B cell (primary cell): Measurements from ENCODE around the gene ARHGAP32. TPM values are rescaled to one million over a fixed set of nuclear protein-coding genes. Genes with fewer than 3 reads are reported as not detected.

Source experiments
- ATAC-seq: fragments of 200-7000 bp; cut with Tn5 transposase; one replicate; pipeline ENCODE4 v1.10.0; 2021; ENCODE audit warnings: low read depth, mild to moderate bottlenecking, moderate number of reproducible peaks, moderate library complexity
- CTCF ChIA-PET: fragments of 350-600 bp; sonication (Branson Sonifier 250); formaldehyde crosslinking; loops from one replicate; lab custom pipeline; 2021; ENCODE audit warnings: antibody characterized with exemption, inconsistent platforms; lab: Charles Lee
- POLR2A ChIA-PET: fragments of 350-600 bp; sonication (Branson Sonifier 250); formaldehyde crosslinking; loops from one replicate; lab custom pipeline; 2021; ENCODE audit warnings: antibody characterized with exemption; lab: Charles Lee
- DNase-seq: peaks from one replicate; pipeline ENCODE4 v3.0.0; 2013
- H2AFZ ChIP-seq: 2 replicates; pipeline ENCODE4 v1.6.1; 2012; ENCODE audit warnings: mild to moderate bottlenecking, low read depth, low read length; ENCODE audit not compliant: insufficient read depth, poor library complexity, severe bottlenecking
- H3K27ac ChIP-seq, 2 donors: 1 replicate in 1 of 2; 2 replicates in 1 of 2; pipeline ENCODE4 v1.5.1; 2012 to 2013; ENCODE audit warnings: low read length in 2 of 2, mild to moderate bottlenecking in 2 of 2, moderate library complexity in 1 of 2
- H3K27me3 ChIP-seq, 4 experiments: fragments of 200-600 bp in 1 of 4; sonication (generic) in 1 of 4; replicated peaks in 1 of 4; 1 replicate in 2 of 4; 2 replicates in 2 of 4; pipeline versions ENCODE4 v1.6.1 to v1.7.0; 2013 to 2016; ENCODE audit warnings: low read length in 3 of 4, mild to moderate bottlenecking in 2 of 4, mixed read lengths in 1 of 4, moderate library complexity in 1 of 4; ENCODE audit not compliant: insufficient read depth in 4 of 4, control insufficient read depth in 3 of 4; ENCODE audit errors: control extremely low read depth in 1 of 4
- H3K36me3 ChIP-seq, 2 experiments: replicated peaks in 1 of 2; 1 replicate in 1 of 2; 2 replicates in 1 of 2; pipeline versions ENCODE4 v1.6.1 to v1.7.1; 2013; ENCODE audit warnings: low read length in 1 of 2; ENCODE audit not compliant: insufficient read depth in 2 of 2, control insufficient read depth in 1 of 2; ENCODE audit errors: control extremely low read depth in 1 of 2, extremely low read depth in 1 of 2
- H3K4me1 ChIP-seq, 2 donors: fragments of 200-600 bp in 1 of 2; sonication (generic) in 1 of 2; 1 replicate in 1 of 2; 2 replicates in 1 of 2; pipeline versions ENCODE4 v1.5.1 to v1.6.1; 2013 to 2017; ENCODE audit warnings: low read length in 2 of 2; ENCODE audit not compliant: control insufficient read depth in 2 of 2, insufficient read depth in 2 of 2
- H3K4me2 ChIP-seq: replicated peaks from 2 replicates; pipeline ENCODE3; 2012; ENCODE audit warnings: mild to moderate bottlenecking, low read depth, low read length; ENCODE audit not compliant: poor library complexity, severe bottlenecking
- H3K4me3 ChIP-seq, 5 experiments: fragments of 200-600 bp in 1 of 5; sonication (generic) in 1 of 5; 1 replicate in 3 of 5; 2 replicates in 2 of 5; pipeline versions ENCODE4 v1.5.1 to v1.7.0; 2011 to 2016; ENCODE audit warnings: low read length in 4 of 5, mild to moderate bottlenecking in 4 of 5, low read depth in 2 of 5, control low read depth in 1 of 5, moderate library complexity in 1 of 5; ENCODE audit not compliant: insufficient read depth in 1 of 5; ENCODE audit errors: control extremely low read depth in 1 of 5, extremely low read depth in 1 of 5
- H3K79me2 ChIP-seq: fragments of 200-600 bp; sonication (generic); one replicate; pipeline ENCODE4 v1.6.0; 2016; ENCODE audit warnings: low read length; ENCODE audit not compliant: control insufficient read depth, insufficient read depth
- H3K9ac ChIP-seq: fragments of 200-600 bp; sonication (generic); 2 replicates; pipeline ENCODE4 v1.6.1; 2017; ENCODE audit warnings: mild to moderate bottlenecking, low read length, moderate library complexity
- H3K9me3 ChIP-seq, 3 donors: one replicate each; pipeline versions ENCODE4 v1.6.1 to v1.7.1; 2013; ENCODE audit warnings: low read length in 2 of 3; ENCODE audit not compliant: control insufficient read depth in 2 of 3, insufficient read depth in 1 of 3; ENCODE audit errors: control extremely low read depth in 1 of 3
- H4K20me1 ChIP-seq: 2 replicates; pipeline ENCODE4 v1.6.0; 2012; ENCODE audit warnings: mild to moderate bottlenecking, low read length; ENCODE audit not compliant: insufficient read depth, control insufficient read depth, poor library complexity, severe bottlenecking
- H3K27ac Mint-ChIP-seq: one replicate; pipeline ENCODE4 v1.8.0; 2021; ENCODE audit warnings: mixed read lengths
- H3K27me3 Mint-ChIP-seq: one replicate; pipeline ENCODE4 v1.8.0; 2021; ENCODE audit warnings: mixed read lengths
- H3K4me1 Mint-ChIP-seq: one replicate; pipeline ENCODE4 v1.8.0; 2021; ENCODE audit warnings: mixed read lengths
- H3K4me3 Mint-ChIP-seq: one replicate; pipeline ENCODE4 v1.8.0; 2021; ENCODE audit warnings: mixed read lengths
- H3K9me3 Mint-ChIP-seq: one replicate; pipeline ENCODE4 v1.8.0; 2022; ENCODE audit warnings: mixed read lengths; ENCODE audit not compliant: insufficient read depth
- EZH2 ChIP-seq: IDR thresholded peaks from 2 replicates; pipeline ENCODE4 v1.6.1; 2012; ENCODE audit warnings: borderline replicate concordance, low read depth, mild to moderate bottlenecking, moderate library complexity, low read length; ENCODE audit not compliant: insufficient read depth, poor library complexity, severe bottlenecking
- WGBS: methylation state at CpG from one replicate; pipeline ENCODE4 v1.1.5; 2013; ENCODE audit warnings: missing lambda C conversion rate; ENCODE audit not compliant: insufficient coverage; 5-methylcytosine and 5-hydroxymethylcytosine counted together
- intact Hi-C: fragments of 100-400 bp; cut with micrococcal nuclease; formaldehyde crosslinking; loops from one replicate; pipeline ENCODE4 v1.10.0; 2022
- polyA plus RNA-seq: library from polyadenylated mRNA; depleted of rRNA; stranded (reverse); fragments of >200 nt; gene quantifications from 2 replicates; pipeline ENCODE4 v1.2.3, GENCODE V29; 2012
- total RNA-seq, 2 donors: library from RNA; stranded (reverse); fragments of 120-200 nt in 1 of 2; gene quantifications; 1 replicate in 1 of 2; 2 replicates in 1 of 2; pipeline versions ENCODE4 v1.2.3 to v1.2.4, GENCODE V29; 2013 to 2022
- TF ChIP-seq, protein P1 (sequence below): fragments of 200-600 bp; IDR thresholded peaks from one replicate; pipeline ENCODE4 v1.8.0; 2022; ENCODE audit warnings: antibody characterized with exemption, mild to moderate bottlenecking

ARHGAP32 gene
- total and polyA plus RNA-seq, 2 donors (not counting 1 experiment from before 2014, with no cell fraction given): 4.4 to 10.6 TPM

DNA sequence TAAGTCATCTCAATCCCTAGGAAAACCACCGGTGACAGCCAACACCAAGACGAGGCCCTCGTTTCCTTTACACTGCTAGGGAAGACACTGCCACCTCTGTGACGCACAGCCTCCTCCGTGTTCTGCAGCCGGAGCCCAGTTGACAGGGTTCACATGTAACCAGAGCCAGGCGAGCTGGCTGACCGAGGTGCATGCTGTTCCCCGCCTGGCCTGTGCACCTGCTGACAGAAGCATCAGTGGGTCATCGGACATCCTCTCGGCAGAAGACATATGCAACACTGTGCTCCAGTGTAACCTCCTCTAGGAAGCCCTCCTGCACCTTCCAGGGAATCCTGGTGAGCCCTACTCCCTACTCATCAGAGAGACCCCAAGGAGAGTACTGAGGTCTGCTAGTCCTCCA is 135.2 kb downstream of the ARHGAP32 start:
- Histone ChIP-seq H2AFZ (no peak overlapping the region), H3K27me3 (no peaks in the 10 kb centered on the region), H3K4me1 (no peaks in the 10 kb centered on the region), H3K4me3 (no peak overlapping the region), H3K27ac (no peak overlapping the region), H4K20me1 (no peaks in the 10 kb centered on the region), H3K4me2 (no peak overlapping the region), H3K9me3 (no peaks in the 10 kb centered on the region), H3K79me2 (no peaks in the 10 kb centered on the region), H3K36me3 (peaks cover 0 to 1% of the 10 kb centered on the region in 2 experiments), H3K9ac (no peak overlapping the region)
- intact Hi-C loops: no loop called here
- H3K27me3 Mint-ChIP-seq: no peaks in the 10 kb centered on the region
- CTCF ChIA-PET: no interaction called here
- no peak for TF ChIP-seq EZH2
- TF ChIP-seq, protein P1, sequence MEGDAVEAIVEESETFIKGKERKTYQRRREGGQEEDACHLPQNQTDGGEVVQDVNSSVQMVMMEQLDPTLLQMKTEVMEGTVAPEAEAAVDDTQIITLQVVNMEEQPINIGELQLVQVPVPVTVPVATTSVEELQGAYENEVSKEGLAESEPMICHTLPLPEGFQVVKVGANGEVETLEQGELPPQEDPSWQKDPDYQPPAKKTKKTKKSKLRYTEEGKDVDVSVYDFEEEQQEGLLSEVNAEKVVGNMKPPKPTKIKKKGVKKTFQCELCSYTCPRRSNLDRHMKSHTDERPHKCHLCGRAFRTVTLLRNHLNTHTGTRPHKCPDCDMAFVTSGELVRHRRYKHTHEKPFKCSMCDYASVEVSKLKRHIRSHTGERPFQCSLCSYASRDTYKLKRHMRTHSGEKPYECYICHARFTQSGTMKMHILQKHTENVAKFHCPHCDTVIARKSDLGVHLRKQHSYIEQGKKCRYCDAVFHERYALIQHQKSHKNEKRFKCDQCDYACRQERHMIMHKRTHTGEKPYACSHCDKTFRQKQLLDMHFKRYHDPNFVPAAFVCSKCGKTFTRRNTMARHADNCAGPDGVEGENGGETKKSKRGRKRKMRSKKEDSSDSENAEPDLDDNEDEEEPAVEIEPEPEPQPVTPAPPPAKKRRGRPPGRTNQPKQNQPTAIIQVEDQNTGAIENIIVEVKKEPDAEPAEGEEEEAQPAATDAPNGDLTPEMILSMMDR: no peak
- 94% methylated on average over 11 of the region's 11 CpGs for WGBS
- POLR2A ChIA-PET: no interaction called here
- ATAC-seq (no peak), DNase-seq (no peak)
- no peak overlapping the region for H3K4me3 Mint-ChIP-seq
- no peaks in the 10 kb centered on the region for H3K9me3 Mint-ChIP-seq
- H3K27ac Mint-ChIP-seq: no peak overlapping the region
- H3K4me1 Mint-ChIP-seq: peaks cover 5% of the 10 kb centered on the region

DNA sequence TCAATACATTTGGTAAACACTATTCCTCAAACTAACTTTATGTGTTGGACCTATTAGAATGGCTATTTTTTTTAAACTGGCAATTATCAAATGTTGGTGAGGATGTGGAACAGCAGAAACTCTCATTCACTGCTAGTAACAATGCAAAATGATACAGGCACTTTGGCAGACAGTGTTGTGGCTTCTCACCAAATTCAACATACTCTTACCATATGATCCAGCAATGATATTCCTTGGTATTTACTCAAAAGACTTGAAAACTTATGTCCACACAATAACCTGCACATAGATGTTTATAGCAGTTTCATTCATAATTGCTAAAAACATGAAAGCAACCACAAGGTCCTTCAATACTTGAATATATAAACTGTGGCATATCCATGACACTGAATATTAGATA is 136.9 kb downstream of the ARHGAP32 start:
- Mint-ChIP-seq H3K4me3 (no peak overlapping the region), H3K4me1 (peaks cover 5% of the 10 kb centered on the region), H3K27me3 (no peaks in the 10 kb centered on the region), H3K9me3 (no peaks in the 10 kb centered on the region), H3K27ac (no peak overlapping the region)
- Histone ChIP-seq H3K9me3 (peaks cover 0 to 4% (median 0%) of the 10 kb centered on the region in 3 donors), H3K79me2 (no peaks in the 10 kb centered on the region), H3K4me3 (no peak overlapping the region), H3K27ac (no peak overlapping the region), H3K4me2 (no peak overlapping the region), H3K27me3 (no peaks in the 10 kb centered on the region), H3K36me3 (no peaks in the 10 kb centered on the region), H3K9ac (no peak overlapping the region), H2AFZ (no peak overlapping the region), H3K4me1 (no peaks in the 10 kb centered on the region), H4K20me1 (no peaks in the 10 kb centered on the region)
- intact Hi-C loops: no loop called here
- ChIA-PET POLR2A (no interaction called here), CTCF (no interaction called here)
- ATAC-seq: no peak
- no peak for DNase-seq
- no peak for TF ChIP-seq EZH2
- TF ChIP-seq, protein P1: no peak
